AG08395 (cell line): ENCODE data around the gene TACSTD2.
"Not testable (repeated sequence)": the region's sequence is repeated elsewhere in the genome, so short reads cannot be mapped to it uniquely, and the experiment has no call there.

Experiments used
- DNase-seq: peaks from one replicate; pipeline ENCODE4 v3.0.0; 2012; ENCODE audit warnings: mixed read lengths, low spot score

Gene TACSTD2

DNA sequence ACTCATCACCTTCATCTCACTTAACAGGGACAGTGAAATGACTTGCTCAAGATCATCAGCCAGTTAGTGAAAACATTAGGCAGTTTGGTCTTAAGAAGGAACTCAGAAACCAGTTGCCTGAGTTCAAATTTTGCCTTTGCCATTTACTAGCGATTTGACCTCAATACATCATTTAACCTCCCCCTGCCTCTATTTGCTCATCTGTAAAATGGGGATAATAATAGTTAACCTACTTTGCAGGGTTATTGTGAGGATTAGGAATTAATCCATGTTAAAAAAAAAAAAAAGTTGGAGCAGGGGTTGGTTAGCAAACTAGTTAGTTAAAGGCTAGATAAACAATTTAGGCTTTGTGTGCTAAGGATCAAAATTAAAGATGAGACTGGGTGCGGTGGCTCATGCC is 10.6 kb upstream of the TACSTD2 start:
- DNase-seq, result no peak

DNA sequence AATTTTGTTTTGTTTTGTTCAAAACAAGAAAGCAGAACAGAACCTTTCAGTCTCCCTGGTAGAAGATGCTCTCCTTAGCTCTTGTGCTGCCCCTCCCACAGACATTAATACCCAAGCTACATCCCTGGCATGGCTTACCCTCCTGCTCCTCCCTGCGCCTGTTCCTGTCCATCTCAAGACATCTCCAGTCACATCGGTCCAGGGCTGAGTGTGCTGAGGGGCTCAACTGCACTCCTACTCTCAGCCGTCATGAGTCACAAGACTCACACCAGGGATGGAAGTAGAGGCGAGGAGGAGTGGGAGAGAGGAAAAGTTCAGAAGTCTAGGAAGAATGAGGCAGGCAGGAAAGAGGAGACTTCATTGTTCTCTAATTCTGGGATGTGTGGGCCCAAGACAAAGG is 9.2 kb upstream of the TACSTD2 start:
- DNase-seq, result no peak

DNA sequence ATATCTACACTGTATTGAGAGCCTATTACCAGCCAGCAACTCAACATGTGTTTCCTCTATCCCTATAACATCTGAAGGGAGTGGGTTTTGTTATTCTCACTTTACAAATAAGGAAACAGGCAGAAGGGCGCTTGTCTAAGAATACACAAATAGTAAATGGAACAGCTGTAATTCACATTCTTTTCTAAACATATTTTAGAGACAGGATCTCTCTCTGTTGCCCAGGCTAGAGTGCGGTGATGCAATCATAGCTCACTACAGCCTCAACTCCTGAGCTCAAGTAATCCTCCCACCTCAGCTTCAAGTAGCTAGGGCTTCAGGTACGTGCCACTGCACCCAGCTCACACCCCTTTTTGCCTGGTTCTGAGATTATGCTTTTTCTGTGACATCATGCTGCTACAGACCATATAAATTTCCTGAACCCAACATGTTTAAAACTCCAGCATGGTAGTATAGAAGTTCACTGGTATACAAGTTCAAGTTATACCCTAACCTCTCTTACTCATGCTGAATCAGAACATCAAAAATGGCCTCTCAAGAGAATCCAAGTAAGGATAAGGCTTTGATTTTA is 8.6 kb upstream of the TACSTD2 start:
- no peak for DNase-seq

DNA sequence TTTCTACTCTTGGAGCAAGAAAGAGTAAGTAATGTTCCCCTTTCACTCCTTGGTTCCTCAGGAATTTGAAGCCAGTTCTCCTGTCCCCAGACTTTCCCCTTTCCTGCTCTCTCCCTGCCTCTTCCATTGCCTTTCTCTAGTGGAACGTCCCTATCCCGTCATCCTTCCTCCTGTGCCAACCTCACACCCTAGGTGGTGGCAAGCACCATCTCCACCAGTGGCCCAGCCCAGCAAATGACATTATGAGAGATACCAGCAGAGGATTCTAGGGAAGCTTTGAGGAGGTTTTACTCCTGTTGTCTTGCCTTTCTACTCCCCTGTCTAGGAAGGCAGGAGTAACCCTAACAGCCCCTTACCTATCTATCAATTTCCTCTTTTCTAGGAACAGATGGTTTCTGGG is 8.1 kb upstream of the TACSTD2 start:
- DNase-seq, result no peak

DNA sequence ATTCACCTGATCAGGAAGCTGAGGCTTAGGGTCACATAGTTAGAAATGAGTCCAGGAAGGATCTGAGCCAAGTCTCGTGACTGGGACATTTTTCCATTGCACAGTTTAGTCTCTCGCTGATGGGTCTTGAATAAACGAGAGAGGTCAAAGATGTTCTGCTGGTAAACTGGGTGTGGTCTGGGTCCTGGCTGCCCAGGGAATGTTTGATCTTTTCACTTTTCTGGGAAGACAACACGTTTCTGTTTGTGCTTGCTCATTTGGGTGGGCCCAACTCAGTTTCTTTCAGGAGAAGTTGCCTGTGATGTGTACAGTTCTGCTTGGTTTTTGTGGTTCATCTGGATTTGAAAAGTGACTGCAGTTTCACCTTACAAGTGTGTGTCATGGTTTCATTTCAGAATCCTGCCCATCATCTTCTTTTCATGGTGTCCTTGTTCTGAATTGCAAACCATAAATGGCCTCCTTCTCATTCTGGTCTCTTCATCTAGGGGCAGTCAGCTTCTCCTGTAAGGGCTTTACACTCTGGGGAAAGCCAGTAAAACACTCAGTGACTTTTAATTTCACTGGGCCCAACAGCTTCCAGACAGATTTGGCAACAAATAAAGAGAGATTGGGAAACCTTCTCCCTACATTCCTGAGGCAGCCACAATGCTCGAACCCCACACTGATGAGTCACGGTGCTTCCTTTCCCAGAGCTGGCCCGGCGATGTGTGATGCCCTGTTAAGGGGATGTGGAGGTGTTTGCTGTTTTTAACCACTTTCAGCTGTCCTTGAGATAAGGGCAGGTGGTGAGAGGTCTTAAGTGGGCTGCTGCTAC is 7.2 kb upstream of the TACSTD2 start:
- DNase-seq, result peak; percentile 96

DNA sequence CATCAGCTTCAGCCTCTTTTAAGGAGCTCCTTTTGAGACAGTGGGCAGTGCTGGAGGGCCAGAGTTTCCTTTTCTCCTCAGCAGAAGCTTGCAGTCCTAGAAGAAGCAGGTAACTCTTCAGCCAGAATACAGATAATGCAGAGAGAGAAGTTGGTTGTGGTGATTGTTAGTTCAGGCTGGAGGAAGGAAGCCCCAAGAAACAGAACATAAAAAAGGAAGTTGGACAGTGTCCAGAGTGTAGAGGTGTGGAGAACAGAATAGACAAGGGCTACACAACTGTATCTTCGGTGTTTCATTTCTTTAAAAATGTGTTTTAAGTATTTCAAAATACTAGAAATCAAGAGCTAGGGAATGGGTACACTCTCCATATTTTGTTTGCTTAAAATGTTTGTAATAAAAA is 6.4 kb upstream of the TACSTD2 start:
- DNase-seq, result no peak

DNA sequence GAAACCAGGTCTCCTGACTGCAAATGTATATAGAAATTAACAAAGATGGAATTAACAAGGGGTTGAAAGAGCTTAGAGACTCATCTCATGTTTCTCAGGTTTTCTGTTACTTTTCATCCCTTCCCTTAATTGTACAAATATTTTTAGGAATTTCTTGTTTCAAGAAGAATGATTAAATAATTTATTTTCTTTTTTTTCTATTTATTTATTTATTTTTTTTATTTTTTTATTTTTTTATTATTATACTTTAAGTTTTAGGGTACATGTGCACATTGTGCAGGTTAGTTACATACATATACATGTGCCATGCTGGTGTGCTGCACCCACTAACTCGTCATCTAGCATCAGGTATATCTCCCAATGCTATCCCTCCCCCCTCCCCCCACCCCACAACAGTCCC is 5.1 kb upstream of the TACSTD2 start:
- DNase-seq, result not testable (repeated sequence)

DNA sequence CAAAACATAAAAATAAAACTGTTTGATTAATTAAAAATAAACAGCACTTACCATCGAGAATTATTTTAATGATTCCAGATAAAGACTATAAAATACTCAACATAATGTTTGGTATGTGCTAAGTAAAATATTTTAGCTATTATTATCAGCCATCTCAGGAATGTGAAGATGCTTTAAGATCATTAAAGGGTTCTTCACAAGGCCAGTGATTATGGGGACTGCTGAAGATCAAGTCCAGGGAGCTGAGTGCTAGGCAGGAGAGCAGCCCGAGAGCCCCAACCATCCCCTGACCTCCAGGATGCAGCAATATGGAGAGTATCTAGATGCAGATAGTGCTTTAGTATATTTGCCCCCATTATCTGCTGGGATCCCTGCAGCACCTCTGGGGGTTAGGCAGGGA is 4.6 kb upstream of the TACSTD2 start:
- DNase-seq, result no peak

DNA sequence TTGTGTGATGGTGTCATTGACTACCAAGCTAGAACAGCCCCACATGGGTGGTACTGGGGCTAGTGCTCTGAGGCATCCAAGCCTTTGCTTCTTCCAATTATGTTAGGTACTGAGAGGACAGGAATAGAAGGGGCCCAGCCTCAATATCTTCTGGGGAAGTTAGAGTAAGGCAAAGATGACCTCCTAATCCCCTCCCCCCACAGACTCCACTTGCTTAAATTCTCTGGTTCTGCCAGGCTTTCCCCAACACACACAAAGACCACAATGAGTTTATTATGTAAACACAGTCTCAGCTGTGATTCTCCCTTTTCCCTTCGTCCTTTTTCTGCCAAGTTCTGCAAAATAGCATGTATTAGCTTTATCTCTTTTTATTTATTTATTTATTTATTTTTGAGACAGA is 3.1 kb upstream of the TACSTD2 start:
- DNase-seq, result no peak

DNA sequence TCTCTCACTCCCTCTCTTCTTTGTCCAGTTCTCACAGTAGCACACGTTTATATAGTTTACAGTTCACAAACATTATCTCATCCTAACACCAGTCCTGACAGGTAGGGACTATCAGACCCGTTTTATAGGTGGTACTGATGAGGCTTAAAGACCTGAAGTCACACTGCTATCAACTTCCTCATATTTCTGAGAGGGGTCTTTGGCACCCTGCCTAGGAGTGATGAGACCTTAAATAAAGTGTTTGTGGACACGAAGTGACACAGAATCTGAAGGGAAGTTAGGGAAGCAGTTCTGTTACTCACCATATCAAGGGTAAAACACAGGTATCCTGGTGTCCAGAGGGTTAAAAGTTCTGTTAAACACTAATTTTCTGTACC is 590 bp upstream of the TACSTD2 start:
- DNase-seq, result no peak

DNA sequence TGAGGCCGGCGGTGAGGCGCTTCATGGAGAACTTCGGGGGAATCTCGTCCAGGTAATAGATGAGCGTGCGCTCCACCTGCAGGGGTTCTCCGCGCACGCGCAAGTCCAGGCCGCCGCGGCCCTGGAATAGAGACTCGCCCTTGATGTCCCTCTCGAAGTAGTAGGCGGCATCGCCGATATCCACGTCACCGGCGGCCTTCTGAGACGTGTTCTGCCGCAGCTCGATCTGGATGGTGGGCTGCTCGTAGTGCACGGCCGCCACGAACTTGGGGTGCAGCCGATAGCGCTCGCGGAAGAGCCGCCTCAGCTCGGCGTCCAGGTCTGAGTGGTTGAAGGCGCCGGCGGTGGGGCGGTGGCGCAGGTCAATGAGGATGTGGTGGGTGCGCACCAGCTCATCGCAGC is 726 bp downstream of the TACSTD2 start:
- DNase-seq, result no peak

DNA sequence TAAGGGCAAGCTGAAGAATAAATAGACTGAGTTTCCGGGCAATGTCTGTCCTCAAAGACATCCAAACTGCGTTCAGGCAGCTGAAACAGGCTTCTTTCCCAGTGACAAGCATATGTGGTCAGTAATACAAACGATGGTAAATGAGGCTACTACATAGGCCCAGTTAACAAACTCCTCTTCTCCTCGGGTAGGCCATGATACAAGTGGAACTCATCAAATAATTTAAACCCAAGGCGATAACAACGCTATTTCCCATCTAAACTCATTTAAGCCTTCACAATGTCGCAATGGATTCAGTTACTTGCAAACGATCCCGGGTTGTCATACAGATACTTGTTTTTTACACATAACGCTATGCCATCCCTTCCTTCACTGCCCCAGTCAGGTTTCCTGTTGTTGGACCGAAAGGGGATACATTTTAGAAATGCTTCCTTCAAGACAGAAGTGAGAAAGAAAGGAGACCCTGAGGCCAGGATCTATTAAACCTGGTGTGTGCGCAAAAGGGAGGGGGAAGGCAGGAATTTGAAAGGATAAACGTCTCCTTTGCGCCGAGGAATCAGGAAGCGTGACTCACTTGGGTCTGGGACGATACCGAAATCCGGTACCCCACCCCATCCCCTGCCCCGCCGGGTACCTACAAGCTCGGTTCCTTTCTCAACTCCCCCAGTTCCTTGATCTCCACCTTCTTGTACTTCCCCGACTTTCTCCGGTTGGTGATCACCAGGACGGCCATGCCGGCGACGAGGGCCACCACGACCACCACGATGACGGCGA is 1.3 kb downstream of the TACSTD2 start:
- DNase-seq, result no peak

DNA sequence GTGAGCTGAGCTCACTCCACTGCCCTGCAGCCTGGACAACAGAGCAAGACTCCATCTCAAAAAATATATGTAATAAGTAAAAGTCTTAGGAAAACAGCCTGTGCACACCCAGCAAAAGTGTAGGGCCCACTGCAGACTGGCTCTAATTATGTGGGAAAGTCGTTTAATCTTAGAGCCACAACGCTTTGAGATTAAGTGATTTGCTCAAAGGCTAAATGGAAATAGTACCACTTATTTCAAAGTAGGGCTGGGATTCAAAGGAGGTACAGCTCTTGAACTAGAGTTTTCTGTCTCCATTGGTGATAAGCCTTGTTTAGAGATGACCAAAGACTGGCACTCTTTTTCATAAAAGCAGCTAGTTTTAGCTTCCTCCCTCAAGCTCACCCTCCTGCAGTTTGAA is 2.2 kb downstream of the TACSTD2 start:
- DNase-seq, result no peak

DNA sequence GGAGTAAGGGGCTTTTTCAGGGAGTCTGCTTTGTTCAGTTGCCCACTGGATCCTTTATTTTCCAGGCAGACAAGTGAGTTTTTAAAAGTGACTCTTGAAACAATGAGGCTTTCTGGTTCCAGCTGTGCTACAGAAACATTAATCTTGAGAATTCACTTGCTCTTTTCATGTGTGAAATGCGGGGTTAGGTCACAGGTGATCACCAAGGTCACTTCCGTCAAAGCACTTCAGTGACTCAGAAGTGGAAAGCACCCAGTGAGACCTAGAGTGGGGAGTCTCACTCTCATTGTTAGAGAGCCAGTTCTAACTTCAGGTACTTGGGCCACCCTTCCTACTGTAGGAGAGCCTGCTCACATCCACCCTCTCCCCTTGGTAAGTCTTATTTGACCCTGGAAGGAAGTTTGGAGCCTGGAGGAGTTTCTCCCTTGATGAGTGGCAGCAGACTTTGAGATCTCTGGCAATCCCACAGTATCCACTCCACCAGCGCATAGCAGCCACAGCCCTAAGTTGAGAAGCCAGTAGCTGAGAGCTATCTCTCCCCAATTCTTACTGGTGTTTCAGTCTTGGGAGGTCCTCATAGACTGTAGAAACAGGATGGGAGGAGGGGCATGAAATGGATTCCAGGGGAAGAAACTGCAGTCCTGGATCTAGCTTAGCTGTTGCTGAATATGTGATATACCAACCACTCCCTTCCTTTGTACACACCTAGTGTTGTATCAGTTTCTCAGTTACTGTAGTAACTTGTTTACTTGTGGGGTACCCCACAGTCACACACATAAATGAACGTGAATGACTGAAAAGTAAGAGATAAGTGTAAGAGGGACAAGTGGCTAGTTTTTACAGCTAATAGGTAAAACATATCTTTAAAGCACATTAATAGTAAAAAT is 3.1 kb downstream of the TACSTD2 start:
- DNase-seq, result no peak

DNA sequence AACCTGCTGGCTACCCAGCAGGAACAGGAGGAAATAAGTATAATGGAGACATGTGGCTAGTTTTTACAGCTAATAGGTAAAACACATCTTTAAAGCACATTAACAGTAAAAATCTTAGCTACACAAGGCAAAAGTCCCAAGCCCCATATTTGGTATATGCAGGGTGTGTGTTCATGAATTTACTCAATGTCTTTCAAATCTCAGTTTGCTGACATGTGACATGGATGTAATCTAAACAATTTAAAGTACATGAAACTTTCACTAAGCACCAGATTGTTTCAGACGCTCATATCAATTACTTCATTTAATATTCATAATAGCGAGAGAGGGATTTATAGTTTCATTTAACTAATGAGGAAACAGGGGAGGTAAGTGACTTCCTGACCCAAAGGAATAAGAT is 3.9 kb downstream of the TACSTD2 start:
- no peak for DNase-seq

DNA sequence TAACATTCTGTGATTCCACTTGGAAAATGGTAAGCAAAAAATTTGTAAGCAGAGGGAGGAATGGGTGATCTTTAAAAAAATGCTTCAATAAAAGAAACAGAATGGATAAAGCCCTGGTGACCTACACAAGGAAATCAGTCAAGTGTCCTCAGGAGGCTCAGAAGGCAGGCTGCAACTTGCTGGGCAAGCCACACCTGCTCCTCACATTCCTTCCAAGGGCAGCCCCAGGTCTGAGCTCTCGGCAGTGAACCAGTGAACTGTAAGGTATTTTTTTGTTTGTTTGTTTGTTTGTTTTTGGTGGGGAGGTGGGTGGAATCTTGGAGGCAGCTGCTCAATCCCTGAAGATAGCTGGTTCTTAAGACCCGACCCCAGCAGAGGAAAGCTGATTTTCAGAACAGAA is 4.4 kb downstream of the TACSTD2 start:
- no peak for DNase-seq

DNA sequence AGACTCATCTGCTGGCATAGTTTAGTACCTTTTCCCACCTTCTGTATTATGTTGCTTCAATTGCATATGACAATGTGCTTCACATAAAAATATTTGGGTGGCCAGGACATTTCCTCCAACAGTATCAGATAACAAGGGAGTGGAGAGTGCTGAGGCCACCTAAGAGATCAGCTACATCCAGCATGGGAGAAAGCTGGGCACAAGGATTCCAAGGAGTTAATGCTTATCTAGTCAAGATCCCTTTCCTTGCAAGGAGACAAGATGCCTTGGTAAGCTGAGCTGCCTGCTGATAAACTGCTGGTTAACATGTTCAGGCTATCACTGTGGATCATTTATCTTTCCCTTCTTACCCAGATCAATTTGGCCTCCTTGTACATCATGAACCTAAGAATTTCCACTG is 5.4 kb downstream of the TACSTD2 start:
- no peak for DNase-seq

DNA sequence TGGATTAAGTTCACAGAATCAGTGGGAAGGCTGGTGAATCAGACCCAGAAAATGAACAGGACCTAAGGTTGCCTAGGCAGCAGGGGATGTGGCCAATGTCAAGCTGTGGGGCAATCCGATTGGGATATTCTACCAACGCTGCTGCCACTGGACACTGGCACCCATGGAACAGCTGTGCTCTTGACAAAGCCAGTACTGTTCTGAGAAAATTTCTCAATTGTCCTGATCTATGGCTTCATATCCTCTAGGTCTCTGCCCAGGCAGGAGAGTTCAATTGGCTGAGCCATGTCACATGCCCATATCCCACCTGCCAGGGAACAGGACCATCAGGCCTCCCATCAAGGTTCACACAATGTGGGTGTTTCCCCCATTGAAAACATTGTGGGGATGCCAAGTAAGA is 6.2 kb downstream of the TACSTD2 start:
- no peak for DNase-seq

DNA sequence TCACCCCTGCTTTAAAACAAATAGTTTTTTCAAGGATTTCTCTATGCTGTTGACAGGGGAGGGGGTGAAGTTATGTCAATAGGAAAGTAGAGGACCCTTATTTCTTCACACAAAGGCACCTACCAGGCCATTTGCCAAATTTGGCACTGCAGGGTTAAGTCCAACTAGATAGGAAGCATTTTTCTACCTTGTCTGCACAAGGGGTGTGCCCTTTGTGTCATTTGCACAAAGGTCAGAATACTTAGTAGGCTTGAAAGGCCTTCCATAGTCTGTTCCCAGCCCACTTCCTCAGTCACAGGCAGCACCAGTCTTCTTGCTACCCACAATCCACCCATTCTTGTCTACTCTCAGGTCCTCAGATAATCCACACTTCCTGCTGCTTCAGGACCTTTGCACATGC is 7.0 kb downstream of the TACSTD2 start:
- DNase-seq, result no peak

DNA sequence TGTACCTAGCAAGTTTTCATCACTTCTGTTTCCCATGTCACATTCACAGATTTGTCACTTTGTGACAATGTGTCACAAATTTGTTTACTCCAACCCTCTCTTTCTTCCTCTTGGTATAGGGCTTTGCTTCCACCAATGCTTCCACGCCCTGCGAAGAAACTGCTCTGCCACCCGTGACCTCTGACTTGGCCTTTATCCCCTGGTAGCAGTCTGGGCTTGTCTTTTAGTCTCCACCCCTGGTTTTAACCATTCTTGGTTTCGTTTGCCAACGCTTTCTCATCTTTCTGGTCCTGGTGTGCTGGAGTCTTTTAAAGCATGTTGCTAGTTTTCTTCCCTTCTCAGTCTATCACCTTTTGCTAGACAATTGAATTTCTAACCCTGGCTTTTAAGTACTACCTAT is 8.1 kb downstream of the TACSTD2 start:
- no peak for DNase-seq

DNA sequence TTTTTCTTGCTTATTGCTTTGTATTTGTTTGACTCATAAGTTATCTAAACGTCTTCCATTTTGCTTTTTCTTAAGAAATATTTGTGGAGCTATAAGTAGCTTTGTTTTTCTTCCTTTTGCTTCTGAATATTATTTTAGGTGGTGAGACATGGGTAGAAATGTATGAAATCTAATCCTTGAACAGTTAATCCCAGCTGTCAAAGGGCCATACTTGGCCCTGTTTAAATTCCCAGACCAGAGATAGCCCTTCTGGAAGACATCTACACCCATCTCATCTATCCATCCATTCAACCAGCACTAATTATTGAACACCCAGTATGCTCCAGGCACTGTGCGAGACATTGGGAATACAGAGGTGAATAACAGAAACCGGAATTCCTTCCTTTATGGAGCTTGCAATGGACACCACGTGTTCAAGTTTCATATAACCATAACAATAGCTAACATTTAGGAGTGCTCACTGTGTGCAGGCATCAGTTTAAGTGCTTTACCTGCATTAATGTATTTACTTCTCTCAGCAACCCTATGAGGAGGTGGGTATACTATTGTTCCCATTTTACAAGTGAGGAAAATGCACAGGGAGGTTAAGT is 8.7 kb downstream of the TACSTD2 start:
- DNase-seq, result no peak

DNA sequence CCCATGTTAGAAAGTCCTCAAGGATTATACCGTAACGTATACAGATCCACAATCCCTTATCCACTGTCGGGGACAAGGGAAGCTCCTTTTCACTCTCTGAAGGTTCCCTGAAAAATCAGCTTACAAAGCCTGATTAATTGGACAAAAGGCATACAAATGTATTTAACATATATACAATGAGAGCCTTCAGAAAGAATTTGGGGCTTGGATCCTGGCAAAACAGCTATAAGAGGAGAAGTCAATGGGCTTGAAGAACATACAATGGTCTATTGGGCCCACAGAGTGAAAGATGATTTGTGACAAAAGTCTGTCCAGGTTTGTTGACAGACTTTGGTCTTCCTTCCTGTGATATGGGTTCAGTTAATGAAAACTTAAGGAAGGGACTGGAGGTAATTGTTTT is 10.7 kb downstream of the TACSTD2 start:
- DNase-seq, result no peak
